Inflammatory macrophage (primary cell): Measurements from ENCODE around the gene LRRN3.
A peak's percentile ranks its signal among the peaks of the same experiment; 100 is the strongest.

Experiments used
- DNase-seq, 2 donors: peaks; one replicate each; pipeline ENCODE4 v3.0.0-alpha.2; 2020 to 2022

LRRN3 gene

DNA sequence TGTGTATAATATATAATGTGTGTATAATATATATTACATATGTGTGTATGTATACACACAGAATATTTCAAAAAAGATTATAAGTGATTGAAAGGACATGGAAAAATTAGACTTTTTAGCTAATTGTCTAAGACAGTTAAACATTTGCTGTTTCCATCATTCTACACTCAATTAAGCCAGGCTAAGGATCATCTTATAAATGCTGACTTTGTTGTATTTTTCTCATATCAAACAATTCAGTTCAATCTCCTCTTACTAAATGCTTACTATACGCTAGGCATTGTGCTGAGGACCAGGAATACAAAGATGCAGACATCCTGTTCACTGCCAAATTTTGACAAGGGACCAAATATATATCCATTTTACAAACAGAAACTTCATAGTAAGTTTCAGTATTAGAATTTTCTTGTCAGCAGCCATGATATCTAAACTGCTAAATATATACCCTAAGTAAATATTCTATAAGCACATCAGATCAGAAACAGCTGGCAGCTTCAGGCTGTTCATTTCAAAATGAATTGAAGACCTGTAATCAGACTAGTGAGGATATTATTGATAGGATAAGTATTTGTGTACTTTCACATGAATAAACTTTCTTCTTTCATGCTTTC is 10.3 kb upstream of the LRRN3 start:
- DNase-seq, result no peak

DNA sequence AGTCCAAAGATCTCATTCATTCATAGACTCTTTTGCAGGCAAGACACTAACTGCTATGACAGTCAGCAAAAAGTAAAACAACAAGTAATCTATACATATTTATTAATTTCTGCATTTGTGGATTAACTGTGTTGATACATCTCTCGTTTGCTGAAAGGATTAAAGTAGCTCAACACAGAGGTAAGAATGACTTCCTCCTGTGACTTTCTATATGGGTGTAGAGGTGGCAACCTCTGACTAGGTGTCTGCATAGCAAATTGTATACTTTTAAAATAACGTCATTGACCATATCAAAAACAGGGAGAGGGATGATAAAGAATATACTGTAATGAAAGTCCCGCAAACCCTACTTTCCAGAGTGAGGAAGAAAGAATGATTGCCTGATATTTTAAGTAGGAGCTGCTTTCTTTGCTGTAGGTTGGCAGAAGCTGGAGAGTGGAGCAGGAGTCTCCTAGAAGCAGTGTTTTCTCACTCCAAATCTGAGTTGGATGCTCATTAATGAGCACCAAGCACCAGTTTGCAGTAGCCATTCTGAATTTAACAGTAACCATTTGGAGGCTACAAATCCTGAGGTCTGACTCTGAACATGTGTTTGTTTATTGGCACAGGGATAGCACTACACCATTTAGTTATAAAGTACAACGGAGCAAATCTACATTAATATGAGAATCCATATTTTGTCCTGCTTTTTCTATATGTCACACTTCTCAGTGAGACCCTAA is 9.2 kb upstream of the LRRN3 start:
- no peak for DNase-seq

DNA sequence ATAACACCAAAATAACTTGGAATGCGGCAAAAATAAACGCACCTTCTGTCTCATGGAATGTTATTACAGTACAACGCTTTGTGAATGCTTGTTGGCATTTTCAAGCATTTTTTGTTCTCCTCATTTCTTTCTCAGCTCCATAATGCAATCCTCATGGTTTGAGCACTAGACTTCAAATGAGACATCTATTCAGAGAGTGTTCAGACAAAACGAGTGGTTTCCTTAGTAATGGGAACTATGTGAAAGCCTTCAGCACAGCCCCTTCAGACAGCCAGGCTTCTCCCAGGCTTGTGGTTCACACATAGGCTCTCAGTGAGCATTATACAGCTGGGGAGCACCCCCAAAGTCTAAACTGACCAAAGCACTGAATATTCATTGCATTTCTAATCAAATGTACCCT is 8.6 kb upstream of the LRRN3 start:
- no peak for DNase-seq

DNA sequence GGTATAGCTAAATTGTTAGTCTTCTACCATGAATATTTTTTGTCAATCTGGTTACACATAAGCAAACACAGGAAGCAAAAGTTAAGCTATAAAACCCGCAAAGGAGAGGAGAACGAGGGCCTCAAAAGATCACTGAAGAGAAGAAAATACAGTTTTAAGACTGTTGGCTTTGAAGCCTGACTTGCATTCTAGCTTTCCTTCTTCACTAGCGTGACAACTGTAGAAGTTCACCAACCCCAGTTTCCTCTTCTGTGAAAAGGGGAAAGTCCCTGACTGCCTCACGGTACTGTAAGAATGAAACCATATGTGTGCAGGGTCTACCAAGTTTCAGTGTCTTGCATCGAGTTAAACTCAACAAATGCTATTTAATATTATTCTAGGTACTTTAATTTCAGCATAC is 7.5 kb upstream of the LRRN3 start:
- peak; percentile 69 to 83 for DNase-seq

DNA sequence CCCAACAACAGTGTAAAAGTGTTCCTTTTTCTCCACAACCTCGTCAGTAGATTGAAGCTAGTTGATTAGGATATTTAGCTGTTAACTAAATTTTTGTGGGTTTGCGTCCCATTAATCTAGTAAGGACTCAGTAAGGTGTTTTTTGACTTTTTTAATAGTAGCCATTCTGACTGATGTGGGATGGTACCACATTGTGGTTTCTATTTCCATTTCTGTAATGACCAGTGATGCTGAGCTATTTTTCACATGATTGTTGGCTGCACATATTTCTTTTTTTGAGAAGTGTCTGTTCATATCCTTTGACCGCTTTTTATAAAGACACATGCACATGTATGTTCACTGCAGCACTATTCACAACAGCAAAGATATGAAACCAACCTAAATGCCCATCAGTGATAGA is 5.6 kb upstream of the LRRN3 start:
- DNase-seq, result no peak

DNA sequence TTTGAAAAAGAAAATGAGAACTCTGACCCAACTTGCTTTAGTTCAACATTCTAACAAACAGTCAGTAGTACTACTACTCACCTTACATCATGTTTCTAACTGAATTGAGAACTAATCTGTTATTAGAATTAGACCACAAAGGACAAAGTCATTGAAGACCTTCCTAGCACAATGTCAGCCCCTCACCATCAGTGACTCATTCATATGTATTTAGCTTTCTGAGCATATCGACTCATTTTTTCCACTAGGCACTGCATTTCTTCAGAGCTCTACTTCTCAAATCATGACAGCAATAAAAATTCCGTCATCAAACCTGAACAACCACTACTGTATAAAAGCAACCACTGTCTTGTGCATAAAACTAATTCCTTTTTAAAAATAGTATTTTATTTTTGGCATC is 4.4 kb upstream of the LRRN3 start:
- no peak for DNase-seq

DNA sequence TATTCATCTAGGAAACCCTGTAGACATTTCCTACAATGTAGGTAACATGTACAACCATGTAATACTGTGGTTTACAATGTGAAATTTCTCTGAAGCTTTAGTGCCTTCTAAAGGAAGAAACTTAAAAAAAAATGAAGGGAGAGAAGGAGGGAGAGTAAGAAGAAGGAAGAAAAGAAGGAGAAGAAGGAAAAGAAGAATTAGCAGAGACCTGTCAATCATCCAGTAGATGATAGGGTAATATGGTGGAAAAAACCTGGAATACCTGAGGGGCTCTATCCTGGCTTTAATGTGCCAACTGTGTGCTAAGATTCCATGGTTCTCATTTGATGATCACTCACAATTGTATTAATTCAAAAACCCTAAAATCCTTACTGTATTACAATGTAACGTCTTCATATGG is 2.6 kb upstream of the LRRN3 start:
- no peak for DNase-seq

DNA sequence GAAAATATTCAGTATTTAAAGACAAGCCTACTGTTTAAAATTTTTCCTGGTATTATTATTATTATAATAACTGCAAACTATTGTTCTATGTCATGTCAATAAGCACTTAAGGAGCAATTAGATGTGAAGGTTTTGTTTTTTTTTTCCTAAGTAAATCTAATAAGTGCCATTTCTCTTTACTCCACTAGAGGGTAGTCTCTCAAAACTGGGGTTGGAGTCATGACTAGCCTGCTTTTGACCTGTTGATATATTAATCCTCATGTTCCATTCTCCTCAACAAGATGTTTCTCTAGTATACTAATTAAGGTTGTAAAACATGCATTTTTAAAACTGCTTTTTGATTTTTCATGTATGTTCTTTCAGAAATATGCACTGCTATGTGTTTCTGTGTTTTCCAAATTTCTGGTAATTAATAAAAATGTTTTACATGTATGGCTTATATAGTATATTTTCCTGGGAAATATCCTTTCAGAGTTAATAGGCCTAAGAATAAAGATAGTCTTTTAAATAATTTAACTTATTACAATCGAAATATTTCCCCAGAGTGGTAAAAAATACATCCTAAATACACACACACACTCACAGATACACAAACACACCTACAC is 1.0 kb upstream of the LRRN3 start:
- DNase-seq, result peak; percentile 35 to 47

DNA sequence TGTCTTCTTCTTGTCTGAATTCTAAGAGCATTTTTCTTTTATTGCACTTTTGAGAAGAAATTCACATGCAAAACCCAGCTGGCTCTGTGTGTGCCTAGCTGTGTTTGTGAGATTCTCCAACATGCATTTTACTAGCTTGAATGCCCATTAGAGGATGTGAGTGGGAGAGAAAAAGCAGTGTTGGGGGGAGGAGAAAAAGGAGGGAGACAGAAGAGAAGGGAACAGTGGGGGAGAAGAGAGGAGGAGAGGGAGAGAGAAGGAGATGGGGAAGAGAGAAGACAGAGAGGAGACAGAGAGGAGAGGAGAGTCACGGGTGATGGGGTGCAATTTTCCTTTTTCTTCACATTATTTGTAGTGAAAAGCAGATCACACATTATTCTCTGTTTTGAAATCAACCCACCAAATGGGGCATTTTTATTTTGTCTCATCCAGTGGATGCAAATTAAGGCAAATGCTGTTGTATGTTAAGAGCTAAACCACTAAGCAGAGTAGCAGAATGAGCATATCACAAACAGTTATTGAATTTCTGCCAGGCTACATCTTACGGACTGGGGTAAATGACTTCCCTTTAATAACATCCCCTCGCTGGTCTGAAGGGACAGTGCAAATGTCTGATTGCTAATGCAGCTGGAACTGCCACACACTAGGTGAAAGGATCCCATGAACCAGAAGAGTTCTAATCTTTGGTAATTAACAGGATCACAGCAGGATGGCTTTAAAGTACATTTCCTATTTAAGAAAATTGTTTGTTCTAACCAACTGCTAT is 849 bp downstream of the LRRN3 start:
- DNase-seq, result no peak

DNA sequence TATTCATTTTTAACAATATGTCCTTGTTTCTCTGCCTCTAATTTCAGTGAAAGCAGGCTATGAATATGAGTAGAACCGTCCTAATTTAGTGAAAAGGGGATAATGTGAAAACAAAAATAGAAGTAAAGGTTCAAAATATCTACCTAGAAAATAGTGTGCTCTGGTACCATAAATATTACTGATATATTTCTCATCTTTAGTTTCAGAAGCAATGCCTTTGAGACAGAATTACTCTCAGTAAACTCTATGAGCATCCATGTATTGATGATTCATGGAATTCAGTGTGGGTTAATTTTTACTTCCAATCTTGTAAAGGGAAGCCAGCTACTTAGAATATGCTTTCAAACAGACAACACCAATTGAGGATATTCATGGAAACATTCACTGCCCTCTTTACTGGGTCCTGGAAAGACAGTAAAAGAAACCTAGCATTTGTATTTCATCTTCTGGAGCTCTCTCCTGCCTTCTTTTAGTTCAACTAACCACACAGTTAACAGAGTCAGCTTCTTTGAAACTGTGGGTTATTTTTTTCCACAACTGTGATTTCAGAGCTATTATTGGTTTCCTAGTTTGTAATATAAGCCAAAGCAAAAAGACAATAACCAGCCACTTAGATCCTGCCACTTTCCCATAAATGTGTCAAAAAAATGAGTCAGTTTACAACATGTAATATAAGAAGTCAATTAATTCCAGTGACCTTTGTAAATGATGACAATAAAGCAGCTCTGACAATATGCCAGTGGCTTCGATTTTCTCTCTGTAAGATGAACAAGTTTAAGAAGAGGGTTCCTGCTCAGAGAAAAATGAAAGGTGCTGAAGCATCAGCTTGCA is 1.7 kb downstream of the LRRN3 start:
- DNase-seq, result no peak

DNA sequence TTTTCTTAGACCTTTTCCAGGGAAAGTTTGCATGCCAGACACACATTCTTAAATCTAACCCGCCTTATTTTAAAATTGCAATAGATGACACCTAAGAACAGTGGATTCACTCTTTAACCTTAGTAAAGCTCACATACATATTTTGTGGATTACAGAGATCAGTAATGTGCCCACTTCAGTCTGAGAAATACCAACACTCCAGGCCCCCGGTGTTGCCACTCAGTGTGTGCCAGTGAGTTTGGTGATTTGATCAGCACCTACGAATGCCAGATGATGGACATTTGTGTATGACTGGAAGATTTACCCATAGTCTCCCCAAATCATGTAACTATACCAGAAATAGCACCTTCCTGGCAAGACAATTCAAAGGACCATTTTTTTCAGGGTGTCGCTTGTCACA is 2.6 kb downstream of the LRRN3 start:
- no peak for DNase-seq

DNA sequence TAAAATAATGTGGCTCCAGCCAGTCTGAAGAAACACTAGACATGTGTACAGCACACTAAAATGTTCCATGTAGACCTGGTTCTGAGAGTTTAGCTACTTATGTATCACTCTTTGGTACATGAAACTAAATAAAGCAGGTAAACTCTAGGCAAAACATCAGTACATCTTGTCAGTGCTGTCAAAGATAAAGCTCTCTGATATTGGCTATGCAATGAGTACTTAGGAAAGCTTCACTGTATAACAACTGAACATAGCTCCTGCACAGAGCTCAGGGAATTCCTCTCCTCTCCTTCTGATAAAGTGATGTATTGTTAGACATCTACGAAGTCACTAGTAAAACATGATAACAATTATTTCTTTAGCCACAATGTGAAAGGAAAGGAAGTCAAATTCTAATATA is 3.5 kb downstream of the LRRN3 start:
- no peak for DNase-seq

DNA sequence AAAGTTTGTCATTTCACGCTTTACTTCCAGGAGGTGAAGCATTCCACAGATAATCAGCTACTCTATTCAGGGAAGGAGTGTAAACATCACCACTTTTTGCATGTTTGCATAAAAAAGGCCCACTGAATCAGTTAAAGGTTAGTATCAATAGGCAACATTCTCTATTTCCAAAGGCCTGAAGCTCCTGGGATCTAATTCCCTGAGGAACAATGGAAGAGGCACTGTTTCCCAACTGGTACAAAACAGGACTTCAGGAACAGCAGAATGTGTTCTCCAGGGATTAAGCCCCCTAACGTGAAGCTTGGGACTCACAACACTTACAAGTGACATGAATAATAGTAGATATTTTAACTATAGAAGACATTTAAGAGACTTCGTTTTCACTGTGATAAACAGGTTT is 6.1 kb downstream of the LRRN3 start:
- no peak for DNase-seq

DNA sequence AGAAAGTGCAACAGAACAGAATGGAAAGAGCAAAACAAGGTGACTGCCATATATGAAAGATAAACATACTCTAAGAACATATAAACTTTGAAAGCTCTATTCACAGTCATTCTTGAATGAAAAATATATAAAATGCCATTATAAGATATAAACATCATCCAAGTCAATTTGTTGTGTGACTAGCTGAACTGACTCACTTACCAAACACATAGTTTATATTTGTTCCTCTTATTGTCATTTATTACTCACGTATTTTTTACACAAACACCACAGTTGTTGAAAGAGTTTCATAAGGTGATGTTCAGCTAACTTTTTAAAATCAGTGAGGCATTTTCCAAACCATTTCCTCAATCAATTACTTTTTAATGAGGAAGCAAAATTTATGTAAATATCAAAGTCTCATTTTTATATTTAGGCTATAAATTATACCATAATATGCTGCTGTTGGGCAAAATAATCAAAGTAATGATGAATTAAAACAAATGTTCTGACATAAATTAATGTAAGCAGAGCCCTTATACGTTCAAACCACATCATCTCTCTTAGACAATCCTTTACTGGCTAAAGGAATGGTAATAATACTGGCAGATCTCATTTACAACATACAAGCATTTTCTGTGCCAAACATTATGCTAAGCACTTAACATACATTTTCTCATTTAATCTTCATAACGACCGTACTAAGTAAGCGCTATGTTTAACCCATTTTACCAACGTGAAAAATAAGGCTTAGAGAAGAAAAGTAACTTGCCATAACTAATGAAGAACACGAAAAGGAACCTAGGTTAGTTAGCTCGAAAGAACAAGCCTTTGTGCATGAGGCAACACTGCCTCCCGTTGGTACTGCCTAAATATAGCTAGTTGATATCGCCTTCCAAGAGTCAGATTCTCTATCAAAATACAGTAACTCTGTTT is 7.3 kb downstream of the LRRN3 start:
- DNase-seq, result peak; percentile 35 to 59

DNA sequence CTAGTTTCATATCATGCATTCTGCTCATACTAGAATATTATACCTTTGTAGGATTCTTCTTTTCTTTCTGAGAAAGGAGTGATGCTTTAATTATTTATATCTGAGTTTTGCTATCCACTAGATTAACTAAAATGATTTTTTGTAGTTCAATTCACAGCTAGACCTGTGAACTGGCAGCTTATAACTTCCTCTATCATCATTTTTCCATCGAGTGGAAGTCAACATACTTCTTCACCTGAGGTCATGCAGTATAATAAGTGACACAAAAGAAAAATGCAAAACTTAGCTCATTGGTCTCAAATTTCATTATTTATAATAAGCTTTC is 8.0 kb downstream of the LRRN3 start:
- no peak for DNase-seq

DNA sequence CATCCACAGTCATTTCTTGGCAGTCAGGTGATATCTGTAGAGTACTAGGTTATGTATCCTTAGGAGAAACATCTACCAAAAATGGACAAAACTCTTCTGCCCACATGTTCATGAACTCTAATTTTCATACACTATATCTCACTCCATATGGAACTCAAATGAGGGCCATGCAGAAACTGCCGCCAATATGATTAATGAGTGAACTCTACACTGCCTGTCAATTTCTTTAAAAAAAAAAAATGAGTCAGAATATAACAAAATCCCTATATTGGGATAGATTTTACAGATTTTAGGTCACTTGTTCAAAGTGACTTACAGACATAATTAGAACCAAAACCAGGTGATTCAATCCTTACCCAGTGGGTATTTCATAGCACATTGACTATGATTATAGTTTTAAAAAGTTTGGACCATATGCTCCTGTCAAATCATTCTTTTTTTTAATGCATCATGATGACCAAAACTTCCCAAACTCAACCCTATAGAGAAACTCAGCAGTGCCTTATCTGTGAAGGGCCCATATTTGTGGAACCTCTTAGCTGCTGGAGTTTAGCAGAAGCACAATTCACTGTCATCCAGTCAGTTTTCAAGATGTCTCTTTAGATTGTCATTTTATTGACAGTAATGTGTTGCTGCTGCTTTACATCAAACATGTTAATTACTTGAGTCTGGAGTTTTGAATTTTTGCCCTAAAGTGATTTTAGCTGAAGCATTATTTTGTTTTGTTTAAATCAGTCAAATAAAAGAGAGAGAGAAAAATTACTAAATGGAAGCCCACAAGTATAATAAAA is 11.1 kb downstream of the LRRN3 start:
- no peak for DNase-seq

DNA sequence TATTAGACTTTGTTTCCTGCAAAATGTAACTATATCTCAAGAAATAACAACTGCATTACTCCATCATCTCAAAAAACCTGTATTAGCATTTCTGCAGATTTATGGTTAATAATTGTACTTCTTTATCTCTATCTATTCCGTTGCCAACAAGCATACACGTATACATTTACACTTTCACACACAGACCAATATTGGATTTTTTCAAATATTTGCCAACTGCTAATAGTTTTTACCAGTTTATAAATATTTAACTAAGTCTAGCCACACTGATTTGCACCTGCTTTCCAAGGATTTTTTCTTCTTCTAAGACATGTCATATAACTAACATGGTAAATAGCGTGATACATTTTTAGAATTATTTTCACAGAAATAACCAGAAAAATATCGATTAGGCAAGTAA is 12.2 kb downstream of the LRRN3 start:
- no peak for DNase-seq

DNA sequence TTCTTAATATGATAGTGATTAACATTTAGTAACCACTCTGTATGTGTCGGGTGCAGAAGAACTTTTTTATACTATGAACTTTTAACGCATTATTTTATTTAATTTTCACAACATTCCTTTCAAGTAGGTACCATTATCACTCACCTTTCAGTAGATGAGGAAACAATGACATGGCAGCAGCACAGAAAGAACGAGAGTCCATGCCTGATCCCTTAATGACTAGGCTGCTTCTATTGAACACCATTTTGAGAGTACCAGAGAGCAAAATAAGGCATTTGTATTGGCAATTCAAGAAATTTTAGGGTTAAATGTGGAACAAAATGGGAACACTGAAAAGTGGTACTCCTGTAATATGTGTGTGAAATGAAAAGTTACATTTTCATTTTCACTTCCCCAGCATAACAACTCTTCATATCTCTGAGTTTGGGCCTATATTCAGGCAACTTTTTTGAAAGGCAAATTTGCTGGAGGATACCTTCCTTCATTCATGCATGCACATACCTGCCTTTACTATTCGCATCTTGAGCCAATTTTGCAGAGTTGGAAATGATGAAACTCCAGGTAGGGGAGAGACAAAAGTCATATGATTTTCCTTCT is 12.8 kb downstream of the LRRN3 start:
- peak in 1 of 2 donors; percentile 2 for DNase-seq

DNA sequence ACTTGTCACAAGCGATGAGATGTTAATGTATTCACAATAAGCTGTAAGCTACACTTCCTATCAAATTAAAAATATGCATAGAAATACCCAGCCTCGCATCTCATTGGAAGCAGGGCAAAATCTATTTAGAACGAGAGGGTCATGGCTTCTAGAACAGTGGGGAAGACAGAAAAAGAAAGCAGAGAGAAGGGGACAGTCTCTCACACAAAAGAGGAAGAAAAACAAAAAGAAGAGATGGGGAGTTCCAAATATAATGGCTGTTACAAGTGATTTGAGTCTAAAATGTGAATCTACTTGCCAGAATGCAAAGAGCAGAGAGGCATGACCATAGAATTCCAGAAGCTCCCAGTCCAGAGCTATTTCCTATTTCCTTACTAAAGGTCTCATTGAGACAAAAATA is 13.8 kb downstream of the LRRN3 start:
- DNase-seq, result no peak

DNA sequence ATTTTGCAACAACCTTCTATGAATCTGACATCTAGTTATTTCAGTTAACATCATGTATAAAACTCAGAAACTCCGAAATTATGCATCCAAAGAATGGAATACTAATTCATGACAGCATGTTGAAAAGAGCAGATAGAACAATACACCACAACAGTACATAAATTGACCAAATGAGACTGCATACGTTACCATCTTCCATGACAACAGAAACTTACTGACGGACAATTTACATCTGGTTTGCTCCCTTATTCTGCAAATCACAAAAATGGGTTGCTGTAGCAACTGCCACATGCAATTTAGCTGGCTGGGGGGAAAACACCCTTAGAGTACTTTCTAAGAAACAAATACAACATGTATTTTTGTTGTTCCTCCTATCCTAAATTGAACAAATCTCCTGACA is 14.3 kb downstream of the LRRN3 start:
- no peak for DNase-seq
